Heart left ventricle (tissue), 16 donors: ENCODE results near the gene CPA4. TPM values are rescaled to one million over a fixed set of nuclear protein-coding genes. Genes with fewer than 3 reads are reported as not detected.

Source experiments
- ATAC-seq, 4 donors: fragments of 200-7000 bp; cut with Tn5 transposase; one replicate each; pipeline ENCODE4 v1.9.1; 2020 to 2022; ENCODE audit warnings: moderate library complexity in 4 of 4, mild to moderate bottlenecking in 3 of 4, moderate number of reproducible peaks in 1 of 4
- DNase-seq, 5 donors: peaks; one replicate each; pipeline ENCODE4 v3.0.0-alpha.2; 2020
- H3K27ac ChIP-seq, 12 donors: fragments of 200-600 bp; sonication (generic) in 4 of 12; one replicate each; pipeline versions ENCODE4 v1.5.0 to v1.8.0; 2016 to 2022; ENCODE audit warnings: mild to moderate bottlenecking in 2 of 12
- H3K27me3 ChIP-seq, 9 donors: fragments of 200-600 bp; sonication (generic) in 2 of 9; one replicate each; pipeline versions ENCODE4 v1.5.1 to v1.8.0; 2016 to 2022; ENCODE audit warnings: mild to moderate bottlenecking in 3 of 9
- H3K36me3 ChIP-seq, 9 donors: fragments of 200-600 bp; sonication (generic) in 2 of 9; one replicate each; pipeline versions ENCODE4 v1.5.0 to v1.8.0; 2018 to 2022; ENCODE audit warnings: mild to moderate bottlenecking in 2 of 9
- H3K4me1 ChIP-seq, 12 donors: fragments of 200-600 bp; sonication (generic) in 4 of 12; one replicate each; pipeline versions ENCODE4 v1.5.0 to v1.8.0; 2016 to 2022; ENCODE audit warnings: mild to moderate bottlenecking in 3 of 12
- H3K4me3 ChIP-seq, 12 donors: fragments of 200-600 bp; sonication (generic) in 4 of 12; one replicate each; pipeline versions ENCODE4 v1.5.0 to v1.8.0; 2017 to 2022; ENCODE audit warnings: mild to moderate bottlenecking in 9 of 12, moderate library complexity in 4 of 12
- H3K9me3 ChIP-seq, 12 donors: fragments of 200-600 bp; sonication (generic) in 4 of 12; one replicate each; pipeline versions ENCODE4 v1.5.0 to v1.8.0; 2016 to 2022; ENCODE audit warnings: mild to moderate bottlenecking in 1 of 12
- CTCF ChIP-seq, 12 donors: fragments of 200-600 bp; sonication (generic) in 4 of 12; IDR thresholded peaks; one replicate each; pipeline versions ENCODE4 v1.5.0 to v1.8.0; 2018 to 2022; ENCODE audit warnings: antibody characterized with exemption in 12 of 12, mild to moderate bottlenecking in 5 of 12
- POLR2A ChIP-seq, 2 donors: fragments of 450-650 bp; IDR thresholded peaks; one replicate each; pipeline ENCODE4 v1.6.1; 2017; ENCODE audit warnings: antibody characterized with exemption in 2 of 2, mild to moderate bottlenecking in 2 of 2, moderate library complexity in 2 of 2
- WGBS, 4 donors: extraction: QIAGEN DNeasy Blood & Tissue Kit in 2 of 4; methylation state at CpG; one replicate each; pipeline versions ENCODE4 v1.1.5 to v1.1.7; 2013 to 2018; 5-methylcytosine and 5-hydroxymethylcytosine counted together
- intact Hi-C, 10 donors: fragments of 100-400 bp; cut with DNase I; formaldehyde crosslinking; loops; one replicate each; pipeline versions ENCODE4 v1.11.1 to v1.14.2; 2022
- polyA plus RNA-seq, 2 donors: library from polyadenylated mRNA; stranded (reverse); fragments of 200-250 nt; gene quantifications; one replicate each; pipeline ENCODE4 v1.2.3, GENCODE V29; 2013
- total RNA-seq, 9 donors: library from RNA; depleted of rRNA in 2 of 9; stranded (reverse); fragments of >200 nt in 2 of 9; fragmentation: NEBNext Ultra II Directional in 3 of 9; extraction: Animal tissue kit (Norgen Biotek cat#: 25700) in 3 of 9; gene quantifications; one replicate each; pipeline versions ENCODE4 v1.1.0 to v1.2.4, GENCODE V29; 2016 to 2023
- donor health status: ischemic (EF 13 %, LVEDD 7.1; RV severe dilation, severe dysfunction).
- donor health status: healthy with polysubstance abuse.
- donor health status: DM: no; HTN: yes; CAD: no.
- donor health status: DM: no; HTN: no; CAD: no.
- donor health status: ischemic (EF 25% LVEDD 6.9; RV normal size, moderate dysfunction).
- donor health status: ischemic (EF 25% LVEDD 5.7; RV mildly dilated, moderate dysfunction).
- donor health status: healthy.
- donor health status: DM: yes; HTN: yes; CAD: no.
- donor health status: ischemic (EF 35%, LVEDD 5.7; RV mildly dilated, moderate dysfunction).
- donor health status: nonischemic (EF 11% LVEDD 7.7; RV severe dilation, severe dysfunction).
- donor health status: DM: yes; HTN: yes; CAD: no.
- donor health status: PGD.
- donor health status: ischemic (EF 29% LVEDD 5.4; RV normal size, mild dysfunction).
- donor health status: nonischemic (EF 23%, LVEDD 6.1; RV moderate dilation, normal function).

CPA4 gene
- total and polyA plus RNA-seq, 11 donors, result 0.06 to 22.2 (median 0.27) TPM; not detected in 7

- no peak for DNase-seq
- TF ChIP-seq CTCF (IDR thresholded peaks at IDR 0.05), result no peak
- no peak for TF ChIP-seq POLR2A (IDR thresholded peaks at IDR 0.05)
- H3K27ac ChIP-seq, result no peak overlapping the region
- intact Hi-C loops, result loop anchor here in 1 of 10 donors (10.0 kb wide), 1 partner anchor 62 kb away; the partner anchor contains the start of gene CPA1
- WGBS, 4 donors, result 84 to 95% (median 94%) methylated on average over 4 to 7 of the region's 7 CpGs
- H3K27me3 ChIP-seq, result no peaks in the 10 kb centered on the region
- no peaks in the 10 kb centered on the region for H3K4me1 ChIP-seq
- no peak for ATAC-seq
- H3K9me3 ChIP-seq, result no peaks in the 10 kb centered on the region
- no peak overlapping the region for H3K4me3 ChIP-seq
- H3K36me3 ChIP-seq, result no peaks in the 10 kb centered on the region
Measured at GRCh38 chr7:130322615-130323014, 29.7 kb downstream of the CPA4 start.

- H3K27ac ChIP-seq, result no peak overlapping the region
- ATAC-seq (no peak), DNase-seq (no peak)
- no peaks in the 10 kb centered on the region for H3K36me3 ChIP-seq
- no peaks in the 10 kb centered on the region for H3K9me3 ChIP-seq
- intact Hi-C loops, result loop anchor here in 1 of 10 donors (10.0 kb wide), 1 partner anchor 60 kb away; the partner anchor contains the start of gene CPA1
- no peak overlapping the region for H3K4me3 ChIP-seq
- H3K27me3 ChIP-seq, result no peaks in the 10 kb centered on the region
- 90 to 96% (median 93%) methylated on average over 10 of the region's 10 CpGs for WGBS, 4 donors
- H3K4me1 ChIP-seq, result no peaks in the 10 kb centered on the region
- no peak for TF ChIP-seq POLR2A (IDR thresholded peaks at IDR 0.05)
- no peak for TF ChIP-seq CTCF (IDR thresholded peaks at IDR 0.05)
Measured at GRCh38 chr7:130324306-130324943, 31.5 kb downstream of the CPA4 start.

GRCh38 chr7:130329681-130330080, 36.7 kb downstream of the CPA4 start:
- no peaks in the 10 kb centered on the region for H3K27me3 ChIP-seq
- no peaks in the 10 kb centered on the region for H3K36me3 ChIP-seq
- ATAC-seq (no peak), DNase-seq (no peak)
- no peaks in the 10 kb centered on the region for H3K9me3 ChIP-seq
- no peak overlapping the region for H3K27ac ChIP-seq
- TF ChIP-seq CTCF (IDR thresholded peaks at IDR 0.05), result no peak
- no peak for TF ChIP-seq POLR2A (IDR thresholded peaks at IDR 0.05)
- peaks cover 0 to 3% (median 0%) of the 10 kb centered on the region in 12 donors for H3K4me1 ChIP-seq
- no peak overlapping the region for H3K4me3 ChIP-seq
- WGBS, 4 donors, result 74 to 78% (median 74%) methylated on average over 3 of the region's 3 CpGs
- intact Hi-C loops, result loop anchor here in 1 of 10 donors (10.0 kb wide), 1 partner anchor 55 kb away; the partner anchor contains the start of gene CPA1

DNA sequence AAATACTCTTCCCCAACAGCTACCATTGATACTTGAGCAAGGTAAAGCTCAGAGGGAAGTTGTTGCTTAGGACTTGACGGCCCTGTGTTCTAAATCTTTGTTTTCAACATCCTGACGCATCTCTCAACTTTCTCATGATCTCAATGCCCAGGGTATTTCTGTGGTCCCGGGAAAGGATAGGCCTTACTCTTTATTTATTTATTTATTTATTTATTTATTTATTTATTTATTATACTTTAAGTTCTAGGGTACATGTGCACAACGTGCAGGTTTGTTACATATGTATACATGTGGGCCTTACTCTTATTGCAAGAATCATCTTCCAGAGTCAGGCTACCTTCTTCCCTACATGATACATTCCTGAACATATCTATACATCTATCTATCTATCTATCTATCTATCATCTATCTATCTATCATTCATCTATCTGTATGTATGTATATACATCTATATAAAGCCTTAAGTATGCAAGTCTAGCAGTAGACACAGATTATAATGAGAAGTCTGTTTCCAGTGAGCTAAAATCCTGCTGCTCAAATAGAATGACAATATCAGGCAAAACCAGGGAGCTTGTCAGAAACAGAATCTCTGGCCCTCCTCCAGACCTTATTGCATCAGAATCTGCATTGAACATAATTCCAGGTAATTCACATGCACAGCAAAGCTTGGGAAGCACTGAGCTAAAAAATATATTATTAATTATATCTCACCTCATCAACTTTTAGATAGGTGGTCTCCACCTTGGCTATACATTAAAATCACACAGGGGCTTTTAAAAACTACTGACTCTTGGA, 39.5 kb downstream of the CPA4 start:
- intact Hi-C loops, result no loop called here

More for the DNA sequence above, 39.5 kb downstream of the CPA4 start:
- no peak overlapping the region for H3K4me3 ChIP-seq
- no peak overlapping the region for H3K27ac ChIP-seq
- 92 to 95% (median 94%) methylated on average over 4 of the region's 4 CpGs for WGBS, 4 donors
- H3K27me3 ChIP-seq, result no peaks in the 10 kb centered on the region
- H3K36me3 ChIP-seq, result no peaks in the 10 kb centered on the region
- H3K4me1 ChIP-seq, result peaks cover 0 to 5% (median 0%) of the 10 kb centered on the region in 12 donors
- no peaks in the 10 kb centered on the region for H3K9me3 ChIP-seq
- ATAC-seq (no peak), DNase-seq (no peak)
- no peak for TF ChIP-seq CTCF (IDR thresholded peaks at IDR 0.05)
- TF ChIP-seq POLR2A (IDR thresholded peaks at IDR 0.05), result no peak
